Articular chondrocyte of knee joint (primary cell): ENCODE measurements around the gene UHRF2. TPM values are rescaled to one million over a fixed set of nuclear protein-coding genes. Genes with fewer than 3 reads are reported as not detected.

ENCODE experiments used
- small RNA-seq: library from RNA; depleted of rRNA; stranded (forward); fragments of <200 nt; gene quantifications from one replicate; pipeline ENCODE3, GENCODE V24; 2012
- total RNA-seq: library from RNA; depleted of rRNA; stranded (reverse); fragments of >200 nt; gene quantifications from 2 replicates; pipeline ENCODE4 v1.2.3, GENCODE V29; 2012

The UHRF2 gene, protein sequence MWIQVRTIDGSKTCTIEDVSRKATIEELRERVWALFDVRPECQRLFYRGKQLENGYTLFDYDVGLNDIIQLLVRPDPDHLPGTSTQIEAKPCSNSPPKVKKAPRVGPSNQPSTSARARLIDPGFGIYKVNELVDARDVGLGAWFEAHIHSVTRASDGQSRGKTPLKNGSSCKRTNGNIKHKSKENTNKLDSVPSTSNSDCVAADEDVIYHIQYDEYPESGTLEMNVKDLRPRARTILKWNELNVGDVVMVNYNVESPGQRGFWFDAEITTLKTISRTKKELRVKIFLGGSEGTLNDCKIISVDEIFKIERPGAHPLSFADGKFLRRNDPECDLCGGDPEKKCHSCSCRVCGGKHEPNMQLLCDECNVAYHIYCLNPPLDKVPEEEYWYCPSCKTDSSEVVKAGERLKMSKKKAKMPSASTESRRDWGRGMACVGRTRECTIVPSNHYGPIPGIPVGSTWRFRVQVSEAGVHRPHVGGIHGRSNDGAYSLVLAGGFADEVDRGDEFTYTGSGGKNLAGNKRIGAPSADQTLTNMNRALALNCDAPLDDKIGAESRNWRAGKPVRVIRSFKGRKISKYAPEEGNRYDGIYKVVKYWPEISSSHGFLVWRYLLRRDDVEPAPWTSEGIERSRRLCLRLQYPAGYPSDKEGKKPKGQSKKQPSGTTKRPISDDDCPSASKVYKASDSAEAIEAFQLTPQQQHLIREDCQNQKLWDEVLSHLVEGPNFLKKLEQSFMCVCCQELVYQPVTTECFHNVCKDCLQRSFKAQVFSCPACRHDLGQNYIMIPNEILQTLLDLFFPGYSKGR
- 94.6 and 106 TPM in 2 replicates for total RNA-seq

GRCh38 chr9:6412487-6413364 is at the start of gene UHRF2:
Gene UHRF2, plus strand, starts transcription at chr9:6413199. Its CDS starts 292 bp downstream, at chr9:6413491.

Small RNAs within 50 kb of the gene (small RNA-seq; reads per million reads assigned to genes)
- not detected for gene RN7SL25P

Other genes starting within 250 kb of the UHRF2 start
- gene IL33, start 197.4 kb upstream of the UHRF2 start, total RNA-seq, result 0.11 and 0.13 TPM in 2 replicates
- gene TPD52L3, start 84.8 kb upstream of the UHRF2 start, total RNA-seq, result not detected in 2 replicates
- gene GLDC, start 232.5 kb downstream of the UHRF2 start, total RNA-seq, result 0.13 and 0.22 TPM in 2 replicates